ENCODE measurements around the gene LRRC8D. TPM values are rescaled to one million over a fixed set of nuclear protein-coding genes. Genes with fewer than 3 reads are reported as not detected.

Gene LRRC8D
- total RNA-seq, 1 experiment from 2014 or later: 37.2 TPM

- Histone ChIP-seq H3K4ac (ENCODE audit: low read depth, low read length) (no peak overlapping the region; the same call in 1 of the 2 replicates), H3K9me3 (ENCODE audit: control insufficient read depth, low read depth, low read length) (no peaks in the 10 kb centered on the region), H3K4me2 (ENCODE audit: insufficient read depth, insufficient read length, low read length) (no peak overlapping the region), H2BK120ac (ENCODE audit: low read depth, low read length, poor library complexity, severe bottlenecking) (peak overlapping the region; percentile 26), H4K20me1 (ENCODE audit: control insufficient read depth, insufficient read depth, insufficient read length) (no peaks in the 10 kb centered on the region), H3K14ac (ENCODE audit: insufficient read depth, low read length) (no peak overlapping the region), H3K27ac (ENCODE audit: insufficient read length, low read depth, low read length) (peak overlapping the region; percentile 88), H2BK20ac (ENCODE audit: low read depth, low read length, poor library complexity, severe bottlenecking) (no peak overlapping the region), H3K27me3 (ENCODE audit: insufficient read depth, low read length) (no peaks in the 10 kb centered on the region), H2BK12ac (ENCODE audit: insufficient read length, low read depth, low read length) (no peak overlapping the region), H3K56ac (ENCODE audit: insufficient read length, low read depth, low read length) (no peak overlapping the region), H3K4me1 (ENCODE audit: insufficient read depth, low read length) (peaks cover 26% of the 10 kb centered on the region), H3K9ac (ENCODE audit: extremely low read depth, insufficient read length, low read length) (no peak overlapping the region), H3T11ph (ENCODE audit: low read length) (no peak overlapping the region), H2AFZ (ENCODE audit: low read length) (no peak overlapping the region), H2BK5ac (ENCODE audit: insufficient read length, low read length) (no peak overlapping the region), H3K23me2 (ENCODE audit: insufficient read length, low read depth, low read length, poor library complexity, severe bottlenecking) (no peaks in the 10 kb centered on the region), H2AK5ac (ENCODE audit: insufficient read length, low read length) (no peak overlapping the region), H4K8ac (replicated peaks; ENCODE audit: insufficient read length, low read depth, low read length) (no peak overlapping the region), H3K79me1 (ENCODE audit: insufficient read depth, low read depth, low read length, poor library complexity, severe bottlenecking) (peaks cover 9% of the 10 kb centered on the region), H3K79me2 (ENCODE audit: insufficient read depth, low read length) (no peaks in the 10 kb centered on the region; the same call in 1 of the 2 replicates), H3K18ac (ENCODE audit: insufficient read length, low read depth, low read length) (no peak overlapping the region), H2BK15ac (ENCODE audit: low read depth, low read length) (no peak overlapping the region), H4K5ac (ENCODE audit: insufficient read length, low read depth, low read length) (no peak overlapping the region), H3K23ac (ENCODE audit: insufficient read length, low read depth, low read length) (no peak overlapping the region), H4K91ac (ENCODE audit: insufficient read length, low read depth, low read length) (no peak overlapping the region)
- H3K4me1 Mint-ChIP-seq: peaks cover 76 to 84% of the 10 kb centered on the region in 2 experiments
- H3K36me3 Mint-ChIP-seq (ENCODE audit: insufficient read depth in 1 of 3, low read depth in 3 of 3): peaks cover 3 to 6% (median 4%) of the 10 kb centered on the region in 3 experiments; a peak in 3 of 7 replicates
- no peaks in the 10 kb centered on the region for H3K27me3 Mint-ChIP-seq (ENCODE audit: low read depth)
- WGBS (ENCODE audit: extremely low coverage, insufficient read length, low lambda C conversion rate): no CpG with 5 or more reads among the region's 5 CpGs
- TF ChIP-seq CTCF (conservative IDR thresholded peaks at IDR 0.05): no peak
- DNase-seq: no peak
- H3K9me3 Mint-ChIP-seq: no peaks in the 10 kb centered on the region
- peak overlapping the region; percentile 97 to 98 (median 97) for H3K27ac Mint-ChIP-seq
- H3K4me3 Mint-ChIP-seq: no peak overlapping the region; a peak in 1 of 5 replicates
Measured at GRCh38 chr1:89906088-89906487, 85.3 kb downstream of the LRRC8D start.

Data from H9 (cell line).